Fibroblast of lung (primary cell): ENCODE results near the gene ERCC1. TPM values are rescaled to one million over a fixed set of nuclear protein-coding genes. Genes with fewer than 3 reads are reported as not detected.
"Not testable (repeated sequence)": the region's sequence is repeated elsewhere in the genome, so short reads cannot be mapped to it uniquely, and the experiment has no call there.

Experiments
- DNase-seq, 2 donors: peaks; one replicate each; pipeline versions ENCODE4 v3.0.0 to v3.0.0-alpha.2; 2010; ENCODE audit warnings: low read depth in 2 of 2
- H2AFZ ChIP-seq: 2 replicates; pipeline ENCODE4 v1.5.1; 2012; ENCODE audit warnings: low read length, control low read depth, inconsistent platforms
- H3K27ac ChIP-seq: 2 replicates; pipeline ENCODE4 v1.5.1; 2011; ENCODE audit warnings: low read length, control low read depth; ENCODE audit not compliant: insufficient read depth
- H3K27me3 ChIP-seq: 2 replicates; pipeline ENCODE4 v1.5.1; 2011; ENCODE audit warnings: mild to moderate bottlenecking, low read length; ENCODE audit not compliant: control insufficient read depth, insufficient read depth
- H3K36me3 ChIP-seq: 2 replicates; pipeline ENCODE4 v1.5.1; 2011; ENCODE audit warnings: low read length; ENCODE audit not compliant: control insufficient read depth, insufficient read depth
- H3K4me1 ChIP-seq: 2 replicates; pipeline ENCODE4 v1.5.1; 2011; ENCODE audit warnings: low read length; ENCODE audit not compliant: control insufficient read depth, insufficient read depth; ENCODE audit errors: extremely low read depth
- H3K4me2 ChIP-seq: 2 replicates; pipeline ENCODE4 v1.5.1; 2011; ENCODE audit warnings: low read length, control low read depth; ENCODE audit not compliant: insufficient read depth; ENCODE audit errors: extremely low read depth
- H3K4me3 ChIP-seq, 4 experiments: fragments of 200-600 bp in 1 of 4; sonication (generic) in 1 of 4; replicated peaks in 1 of 4; 2 replicates each; pipeline ENCODE4 v1.5.1; 2011 to 2016; ENCODE audit warnings: low read length in 4 of 4, low read depth in 3 of 4, mild to moderate bottlenecking in 3 of 4, control low read depth in 2 of 4, inconsistent platforms in 1 of 4, mixed read lengths in 1 of 4; ENCODE audit not compliant: insufficient read depth in 1 of 4; ENCODE audit errors: control extremely low read depth in 1 of 4
- H3K79me2 ChIP-seq: 2 replicates; pipeline ENCODE4 v1.5.1; 2012; ENCODE audit warnings: mild to moderate bottlenecking, low read length, inconsistent platforms; ENCODE audit not compliant: control insufficient read depth, insufficient read depth
- H3K9ac ChIP-seq: 2 replicates; pipeline ENCODE4 v1.5.1; 2011; ENCODE audit warnings: mild to moderate bottlenecking, low read length, control low read depth; ENCODE audit not compliant: insufficient read depth
- H3K9me3 ChIP-seq: 2 replicates; pipeline ENCODE4 v1.5.1; 2012; ENCODE audit warnings: low read depth, low read length; ENCODE audit not compliant: control insufficient read depth, insufficient read depth
- H4K20me1 ChIP-seq: 2 replicates; pipeline ENCODE4 v1.5.1; 2011; ENCODE audit warnings: low read length; ENCODE audit not compliant: control insufficient read depth, insufficient read depth; ENCODE audit errors: extremely low read depth
- CTCF ChIP-seq, 2 donors: IDR thresholded peaks in 1 of 2; conservative IDR thresholded peaks in 1 of 2; 1 replicate in 1 of 2; 2 replicates in 1 of 2; pipeline ENCODE4 v1.5.1; 2011 to 2012; ENCODE audit warnings: low read length in 2 of 2, control low read depth in 1 of 2, inconsistent platforms in 1 of 2, low read depth in 1 of 2, mild to moderate bottlenecking in 1 of 2
- EZH2 ChIP-seq: IDR thresholded peaks from 2 replicates; pipeline ENCODE4 v1.5.1; 2012; ENCODE audit warnings: low read length, control low read depth, mild to moderate bottlenecking; ENCODE audit errors: missing control alignments
- polyA plus RNA-seq, 2 donors: library from polyadenylated mRNA; depleted of rRNA in 1 of 2; stranded (reverse) in 1 of 2; unstranded in 1 of 2; fragments of >200 nt; gene quantifications; 2 replicates each; pipeline ENCODE4 v1.2.1, GENCODE V29; 2011 to 2012; ENCODE audit warnings: missing spikeins in 1 of 2
- total RNA-seq: library from RNA; depleted of rRNA; stranded (reverse); fragments of >200 nt; gene quantifications from 2 replicates; pipeline ENCODE4 v1.2.1, GENCODE V29; 2014

The ERCC1 gene
- total and polyA plus RNA-seq, 2 donors (not counting 1 experiment from before 2014, with no cell fraction given), result 49.3 to 81.1 TPM

DNA sequence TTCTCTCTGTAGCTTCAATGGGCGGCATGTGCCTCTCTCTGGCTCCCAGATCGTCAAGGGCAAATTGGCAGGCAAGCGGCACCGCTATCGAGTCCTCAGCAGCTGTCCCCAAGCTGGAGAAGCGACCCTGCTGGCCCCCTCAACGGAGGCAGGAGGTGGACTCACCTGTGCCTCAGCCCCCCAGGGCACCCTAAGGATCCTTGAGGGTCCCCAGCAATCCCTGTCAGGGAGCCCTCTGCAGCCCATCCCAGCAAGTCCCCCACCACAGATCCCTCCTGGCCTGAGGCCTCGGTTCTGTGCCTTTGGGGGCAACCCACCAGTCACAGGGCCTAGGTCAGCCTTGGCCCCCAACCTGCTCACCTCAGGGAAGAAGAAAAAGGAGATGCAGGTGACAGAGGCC, 15.6 kb downstream of the ERCC1 start:
- H2AFZ ChIP-seq, result no peak overlapping the region
- DNase-seq, result no peak
- H3K4me2 ChIP-seq, result no peak overlapping the region
- no peak overlapping the region for H3K27ac ChIP-seq
- H3K36me3 ChIP-seq, result no peaks in the 10 kb centered on the region
- peaks cover 6% of the 10 kb centered on the region for H3K79me2 ChIP-seq
- no peak for TF ChIP-seq CTCF (conservative IDR thresholded peaks at IDR 0.05 in 1 of 2, IDR thresholded peaks at IDR 0.05 in 1 of 2; ENCODE audit: low read depth in 1 of 2, low read length in 2 of 2)
- TF ChIP-seq EZH2, result no peak
- peaks cover 8% of the 10 kb centered on the region for H3K4me1 ChIP-seq
- H3K9ac ChIP-seq, result no peak overlapping the region
- H4K20me1 ChIP-seq, result no peaks in the 10 kb centered on the region
- H3K9me3 ChIP-seq, result no peaks in the 10 kb centered on the region
- H3K27me3 ChIP-seq, result no peaks in the 10 kb centered on the region
- H3K4me3 ChIP-seq, result no peak overlapping the region

- not testable (repeated sequence) for H3K9me3 ChIP-seq, H3K36me3 ChIP-seq, H2AFZ ChIP-seq, H4K20me1 ChIP-seq, H3K27ac ChIP-seq, H3K79me2 ChIP-seq, H3K27me3 ChIP-seq, DNase-seq, H3K4me1 ChIP-seq, H3K9ac ChIP-seq
- H3K4me2 ChIP-seq, result peak overlapping the region; percentile 98
- H3K4me3 ChIP-seq, result peak overlapping the region; percentile 68 to 96 (median 94)
Measured at GRCh38 chr19:45407585-45407984, 16.1 kb downstream of the ERCC1 start.

DNA sequence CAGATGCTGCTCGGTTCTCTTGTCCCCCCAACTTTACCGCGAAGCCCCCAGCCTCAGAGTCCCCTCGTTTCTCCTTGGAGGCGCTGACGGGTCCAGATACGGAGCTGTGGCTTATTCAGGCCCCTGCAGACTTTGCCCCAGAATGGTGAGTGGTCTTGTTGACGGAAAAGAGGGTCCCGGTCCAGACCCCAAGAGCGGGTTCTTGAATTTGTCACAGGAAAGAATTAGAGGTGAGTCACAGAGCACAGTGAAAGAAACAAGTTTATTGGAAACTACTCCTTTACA, 16.7 kb downstream of the ERCC1 start:
- Histone ChIP-seq H3K9ac (peak overlapping the region; percentile 90), H3K79me2 (peaks cover 6% of the 10 kb centered on the region), H3K9me3 (no peaks in the 10 kb centered on the region), H3K27me3 (no peaks in the 10 kb centered on the region), H3K4me3 (peak overlapping the region; percentile 68 to 96 (median 94)), H4K20me1 (no peaks in the 10 kb centered on the region), H2AFZ (no peak overlapping the region), H3K4me1 (peaks cover 8% of the 10 kb centered on the region), H3K36me3 (no peaks in the 10 kb centered on the region), H3K4me2 (peak overlapping the region; percentile 98), H3K27ac (peak overlapping the region; percentile 98)
- no peak for TF ChIP-seq EZH2
- TF ChIP-seq CTCF (conservative IDR thresholded peaks at IDR 0.05 in 1 of 2, IDR thresholded peaks at IDR 0.05 in 1 of 2; ENCODE audit: low read depth in 1 of 2, low read length in 2 of 2), result no peak
- DNase-seq, result no peak
